H1 (cell line): ENCODE measurements around the gene LPGAT1. TPM values are rescaled to one million over a fixed set of nuclear protein-coding genes. Genes with fewer than 3 reads are reported as not detected.

Experiments
- CTCF ChIA-PET: fragments of 300-600 bp; sonication (Branson Sonifier 250); formaldehyde crosslinking; loops from one replicate; lab custom pipeline; 2021; ENCODE audit not compliant: partially characterized antibody; lab: Charles Lee
- POLR2A ChIA-PET: fragments of 300-600 bp; sonication (Branson Sonifier 250); formaldehyde crosslinking; loops from one replicate; lab custom pipeline; 2021; ENCODE audit warnings: inconsistent platforms; ENCODE audit not compliant: partially characterized antibody; lab: Charles Lee
- DNase-seq, 2 experiments: peaks; one replicate each; pipeline versions ENCODE4 v3.0.0 to v3.0.0-alpha.2; 2010 to 2022; ENCODE audit warnings: low spot score in 2 of 2, low read depth in 1 of 2, mixed read lengths in 1 of 2
- FAIRE-seq: peaks from 2 replicates; lab custom pipeline; 2011; peaks lifted over from hg19 to GRCh38; lab: Jason Lieb, UNC
- H2AFZ ChIP-seq: 2 replicates; pipeline ENCODE4 v1.8.1; 2012; ENCODE audit warnings: low read length, inconsistent platforms
- H2AK5ac ChIP-seq: 2 replicates; pipeline ENCODE4 v1.6.1; 2013; ENCODE audit warnings: low read depth, low read length
- H2BK120ac ChIP-seq: replicated peaks from 2 replicates; pipeline ENCODE3; 2013; ENCODE audit warnings: low read depth, low read length, inconsistent platforms
- H2BK12ac ChIP-seq: 2 replicates; pipeline ENCODE4 v1.6.1; 2013; ENCODE audit warnings: low read depth, low read length
- H2BK15ac ChIP-seq: 2 replicates; pipeline ENCODE4 v1.6.1; 2013; ENCODE audit warnings: low read length
- H2BK20ac ChIP-seq: 2 replicates; pipeline ENCODE4 v1.6.1; 2013; ENCODE audit warnings: low read length
- H2BK5ac ChIP-seq: 2 replicates; pipeline ENCODE4 v1.6.1; 2013; ENCODE audit warnings: low read depth, low read length
- H3K14ac ChIP-seq: 2 replicates; pipeline ENCODE4 v1.6.1; 2013; ENCODE audit warnings: inconsistent platforms; ENCODE audit not compliant: insufficient read length
- H3K18ac ChIP-seq: 2 replicates; pipeline ENCODE4 v1.6.1; 2013; ENCODE audit warnings: low read length; ENCODE audit errors: extremely low read depth
- H3K23ac ChIP-seq: 2 replicates; pipeline ENCODE4 v1.6.1; 2013; ENCODE audit warnings: inconsistent platforms; ENCODE audit not compliant: insufficient read length
- H3K23me2 ChIP-seq: 2 replicates; pipeline ENCODE4 v1.6.1; 2013; ENCODE audit warnings: low read depth, low read length
- H3K27ac ChIP-seq: 2 replicates; pipeline ENCODE4 v1.6.1; 2011; ENCODE audit warnings: low read depth, low read length, inconsistent platforms
- H3K27me3 ChIP-seq, 4 experiments: replicated peaks in 1 of 4; 1 replicate in 1 of 4; 2 replicates in 3 of 4; pipeline versions ENCODE4 v1.6.1 to v1.8.1; 2011 to 2013; ENCODE audit warnings: low read length in 3 of 4, mild to moderate bottlenecking in 3 of 4, inconsistent platforms in 2 of 4, mixed read lengths in 2 of 4, moderate library complexity in 1 of 4; ENCODE audit not compliant: control insufficient read depth in 3 of 4, insufficient read depth in 3 of 4; ENCODE audit errors: extremely low read depth in 1 of 4
- H3K36me3 ChIP-seq, 4 experiments: 2 replicates each; pipeline versions ENCODE4 v1.6.1 to v1.8.1; 2011 to 2013; ENCODE audit warnings: mild to moderate bottlenecking in 4 of 4, low read length in 3 of 4, moderate library complexity in 2 of 4, control low read depth in 1 of 4, inconsistent platforms in 1 of 4; ENCODE audit not compliant: insufficient read depth in 4 of 4, control insufficient read depth in 2 of 4
- H3K4ac ChIP-seq: replicated peaks from 2 replicates; pipeline ENCODE3; 2013; ENCODE audit warnings: low read length, low read depth, mixed read lengths, inconsistent platforms; ENCODE audit not compliant: insufficient read length
- H3K4me1 ChIP-seq, 4 experiments: replicated peaks in 1 of 4; 1 replicate in 1 of 4; 2 replicates in 3 of 4; pipeline versions ENCODE4 v1.6.1 to v1.8.1; 2011 to 2013; ENCODE audit warnings: low read length in 3 of 4, inconsistent platforms in 2 of 4, mixed read lengths in 1 of 4; ENCODE audit not compliant: insufficient read depth in 4 of 4, control insufficient read depth in 3 of 4
- H3K4me2 ChIP-seq, 2 experiments: 2 replicates each; pipeline versions ENCODE4 v1.6.1 to v1.8.1; 2011 to 2013; ENCODE audit warnings: low read depth in 2 of 2, low read length in 2 of 2, control low read depth in 1 of 2, inconsistent platforms in 1 of 2, mild to moderate bottlenecking in 1 of 2; ENCODE audit not compliant: insufficient read depth in 1 of 2
- H3K4me3 ChIP-seq, 4 experiments: fragments of 200-600, 300-600 bp in 1 of 4; sonication (generic), shearing (Covaris generic), sonication (Bioruptor Twin) in 1 of 4; 2 replicates each; pipeline versions ENCODE4 v1.5.1 to v1.8.1; 2011 to 2016; ENCODE audit warnings: low read length in 4 of 4, low read depth in 3 of 4, control low read depth in 2 of 4, inconsistent platforms in 2 of 4, mild to moderate bottlenecking in 2 of 4, mixed read lengths in 1 of 4, moderate library complexity in 1 of 4; ENCODE audit not compliant: insufficient read depth in 2 of 4; ENCODE audit errors: extremely low read depth in 1 of 4
- H3K56ac ChIP-seq: replicated peaks from 2 replicates; pipeline ENCODE3; 2013; ENCODE audit warnings: low read depth, mild to moderate bottlenecking, mixed read lengths, low read length, inconsistent platforms; ENCODE audit not compliant: insufficient read length
- H3K79me1 ChIP-seq: 2 replicates; pipeline ENCODE4 v1.6.1; 2013; ENCODE audit warnings: low read depth, low read length, control low read depth
- H3K79me2 ChIP-seq, 2 experiments: 2 replicates each; pipeline versions ENCODE4 v1.6.1 to v1.8.1; 2012 to 2013; ENCODE audit warnings: low read length in 2 of 2, mild to moderate bottlenecking in 2 of 2, inconsistent platforms in 1 of 2; ENCODE audit not compliant: insufficient read depth in 2 of 2, control insufficient read depth in 1 of 2
- H3K9ac ChIP-seq, 4 experiments: replicated peaks in 1 of 4; 1 replicate in 1 of 4; 2 replicates in 3 of 4; pipeline versions ENCODE4 v1.6.1 to v1.8.1; 2011 to 2013; ENCODE audit warnings: low read depth in 3 of 4, low read length in 3 of 4, control low read depth in 2 of 4, mild to moderate bottlenecking in 2 of 4, moderate library complexity in 2 of 4, inconsistent platforms in 1 of 4; ENCODE audit errors: extremely low read depth in 1 of 4
- H3K9me3 ChIP-seq, 2 experiments: 2 replicates each; pipeline versions ENCODE4 v1.6.1 to v1.8.1; 2012 to 2013; ENCODE audit warnings: mild to moderate bottlenecking in 2 of 2, moderate library complexity in 2 of 2, control low read depth in 1 of 2, inconsistent platforms in 1 of 2, low read depth in 1 of 2, low read length in 1 of 2, mixed read lengths in 1 of 2; ENCODE audit not compliant: insufficient read depth in 2 of 2
- H4K20me1 ChIP-seq, 2 experiments: replicated peaks in 1 of 2; 2 replicates each; pipeline versions ENCODE3 to v1.8.1; 2011 to 2013; ENCODE audit warnings: inconsistent platforms in 2 of 2, low read length in 2 of 2, mild to moderate bottlenecking in 1 of 2; ENCODE audit not compliant: insufficient read depth in 2 of 2, control insufficient read depth in 1 of 2
- H4K5ac ChIP-seq: 2 replicates; pipeline ENCODE4 v1.6.1; 2013; ENCODE audit warnings: low read length, low read depth, mixed read lengths, inconsistent platforms; ENCODE audit not compliant: insufficient read length
- H4K8ac ChIP-seq: 2 replicates; pipeline ENCODE4 v1.8.0; 2013; ENCODE audit warnings: mild to moderate bottlenecking, moderate library complexity, low read length, inconsistent platforms; ENCODE audit not compliant: insufficient read depth; ENCODE audit errors: extremely low read depth
- H4K91ac ChIP-seq: replicated peaks from 2 replicates; pipeline ENCODE3; 2013; ENCODE audit warnings: low read length, mixed read lengths, inconsistent platforms; ENCODE audit not compliant: insufficient read length
- CBX5 ChIP-seq: fragments of 300-800, 300-1000 bp; sonication (generic); IDR thresholded peaks from 2 replicates; pipeline ENCODE4 v1.7.1; 2016; ENCODE audit warnings: antibody characterized with exemption, low read length, low read depth
- CHD2 ChIP-seq: IDR thresholded peaks from 2 replicates; pipeline ENCODE4 v1.6.1; 2012; ENCODE audit warnings: low read length, improper control_type of control experiment
- CREB1 ChIP-seq: IDR thresholded peaks from 2 replicates; pipeline ENCODE4 v1.6.1; 2012; ENCODE audit warnings: inconsistent platforms
- GABPA ChIP-seq: IDR thresholded peaks from 2 replicates; pipeline ENCODE4 v1.6.1; 2011; ENCODE audit warnings: mild to moderate bottlenecking, low read length, moderate library complexity, borderline replicate concordance; ENCODE audit not compliant: insufficient read depth
- MAX ChIP-seq: IDR thresholded peaks from 2 replicates; pipeline ENCODE4 v1.6.1; 2012; ENCODE audit warnings: inconsistent platforms
- RBBP5 ChIP-seq: IDR thresholded peaks from 2 replicates; pipeline ENCODE4 v1.7.1; 2012; ENCODE audit warnings: low read depth, mild to moderate bottlenecking, inconsistent platforms, low read length, moderate library complexity, borderline replicate concordance
- RXRA ChIP-seq: IDR thresholded peaks from 2 replicates; pipeline ENCODE4 v1.6.1; 2011; ENCODE audit warnings: low read depth, mild to moderate bottlenecking, low read length, moderate library complexity; ENCODE audit not compliant: insufficient read depth
- SRF ChIP-seq: IDR thresholded peaks from 2 replicates; pipeline ENCODE4 v1.6.1; 2011; ENCODE audit warnings: mild to moderate bottlenecking, low read depth, low read length, moderate library complexity
- SUZ12 ChIP-seq: fragments of 200-600 bp; sonication (generic); IDR thresholded peaks from 2 replicates; pipeline ENCODE4 v1.6.1; 2012; ENCODE audit warnings: mild to moderate bottlenecking, inconsistent platforms, low read length, moderate library complexity, mixed read lengths
- TAF1 ChIP-seq: IDR thresholded peaks from 2 replicates; pipeline ENCODE4 v1.6.1; 2011; ENCODE audit warnings: mild to moderate bottlenecking, low read depth, low read length
- WGBS, 2 experiments: shearing (Covaris generic) in 1 of 2; methylation state at CpG; one replicate each; pipeline versions ENCODE4 v1.1.6 to v1.1.7; 2013 to 2015; ENCODE audit warnings: low lambda C conversion rate in 2 of 2, mixed read lengths in 2 of 2, inconsistent platforms in 1 of 2, low coverage in 1 of 2, missing lambda C conversion rate in 1 of 2; ENCODE audit not compliant: insufficient replicate concordance in 2 of 2, insufficient coverage in 1 of 2, insufficient read length in 1 of 2; ENCODE audit errors: extremely low coverage in 1 of 2, missing lambda C conversion rate in 1 of 2; 5-methylcytosine and 5-hydroxymethylcytosine counted together
- polyA plus RNA-seq, 7 experiments: library from polyadenylated mRNA; depleted of rRNA in 3 of 7; stranded (reverse) in 5 of 7; unstranded in 2 of 7; fragments of >200 nt in 5 of 7; fragments of 200-250 nt in 2 of 7; gene quantifications; 1 replicate in 5 of 7; 2 replicates in 1 of 7; 4 replicates in 1 of 7; pipeline versions ENCODE4 v1.2.1 to v1.2.3, GENCODE V29; 2011 to 2013; ENCODE audit warnings: missing spikeins in 2 of 7, mixed read lengths in 2 of 7
- total RNA-seq: library from RNA; stranded (reverse); fragmentation: NEBNext Ultra II Directional; extraction: Animal tissue kit (Norgen Biotek cat#: 25700); gene quantifications from 2 replicates; pipeline ENCODE4 v1.2.1, GENCODE V29; 2021

Gene LPGAT1
- total and polyA plus RNA-seq, 2 of the 8 experiments (the other 6 are each of a cell fraction or from before 2014, with no cell fraction given): 2.3 to 13.5 TPM

GRCh38 chr1:211879475-211879874, 48.9 kb upstream of the LPGAT1 start:
- Histone ChIP-seq H2BK120ac (no peak overlapping the region), H3K56ac (no peak overlapping the region), H3K23me2 (no peaks in the 10 kb centered on the region), H2BK20ac (no peak overlapping the region), H2BK5ac (no peak overlapping the region), H3K79me2 (no peaks in the 10 kb centered on the region), H3K4me2 (no peak overlapping the region), H2BK12ac (no peak overlapping the region), H3K9me3 (peaks cover 0 to 4% of the 10 kb centered on the region in 2 experiments; a peak in 1 of 4 replicates), H2AK5ac (no peak overlapping the region), H2BK15ac (no peak overlapping the region), H3K4ac (no peak overlapping the region), H3K27ac (no peak overlapping the region), H3K9ac (no peak overlapping the region), H3K27me3 (no peaks in the 10 kb centered on the region), H3K36me3 (no peaks in the 10 kb centered on the region), H3K14ac (no peak overlapping the region), H3K4me3 (no peak overlapping the region), H4K91ac (no peak overlapping the region), H2AFZ (no peak overlapping the region), H3K18ac (no peak overlapping the region), H4K5ac (no peak overlapping the region), H3K23ac (no peak overlapping the region), H4K20me1 (no peaks in the 10 kb centered on the region), H4K8ac (no peak overlapping the region), H3K4me1 (no peaks in the 10 kb centered on the region), H3K79me1 (no peaks in the 10 kb centered on the region)
- POLR2A ChIA-PET: no interaction called here
- 92% methylated on average over 2 of the region's 2 CpGs; no CpG with 5 or more reads in 1 of the 2 experiments for WGBS, 2 experiments
- TF ChIP-seq SUZ12 (no peak), SRF (no peak), RXRA (no peak), CBX5 (no peak), RBBP5 (no peak), CHD2 (no peak), TAF1 (no peak), MAX (no peak), CREB1 (no peak), GABPA (no peak)
- DNase-seq (no peak), FAIRE-seq (no peak)
- CTCF ChIA-PET: interaction anchor here (0.6 kb wide), 2 partner anchors 13 to 451 kb away, joined by 3 to 4 read pairs; no protein-coding TSS in a partner anchor
